HG03378 (cell line): ENCODE measurements around the gene SKI.
"Not testable (repeated sequence)": the region's sequence is repeated elsewhere in the genome, so short reads cannot be mapped to it uniquely, and the experiment has no call there.

ENCODE experiments used
- ATAC-seq: cut with Tn5 transposase; IDR thresholded peaks from one replicate; pipeline ENCODE4 v1.9.1; 2021; ENCODE audit warnings: mild to moderate bottlenecking, moderate library complexity; ENCODE audit not compliant: unreplicated experiment

SKI gene

DNA sequence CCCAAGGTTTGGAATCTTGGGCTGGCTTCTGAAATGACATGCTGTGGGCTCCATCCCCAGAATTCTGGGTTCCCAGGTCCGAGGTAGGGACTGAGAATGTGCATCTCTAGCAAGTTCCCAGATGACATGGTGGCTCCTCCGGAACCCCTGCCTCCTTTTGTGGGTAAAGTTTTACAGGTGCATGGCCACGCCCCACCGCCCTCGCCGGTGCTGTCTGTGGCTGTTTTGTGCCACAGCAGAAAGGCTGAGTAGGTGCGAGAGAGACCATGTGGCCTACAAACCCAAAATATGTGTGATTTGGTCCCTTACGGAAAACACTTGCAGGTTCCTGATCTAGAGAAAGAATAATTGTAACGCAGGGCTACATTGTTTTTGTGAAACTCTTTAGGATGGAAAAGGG lies 30.9 kb downstream of the SKI start:
- ATAC-seq: no peak

DNA sequence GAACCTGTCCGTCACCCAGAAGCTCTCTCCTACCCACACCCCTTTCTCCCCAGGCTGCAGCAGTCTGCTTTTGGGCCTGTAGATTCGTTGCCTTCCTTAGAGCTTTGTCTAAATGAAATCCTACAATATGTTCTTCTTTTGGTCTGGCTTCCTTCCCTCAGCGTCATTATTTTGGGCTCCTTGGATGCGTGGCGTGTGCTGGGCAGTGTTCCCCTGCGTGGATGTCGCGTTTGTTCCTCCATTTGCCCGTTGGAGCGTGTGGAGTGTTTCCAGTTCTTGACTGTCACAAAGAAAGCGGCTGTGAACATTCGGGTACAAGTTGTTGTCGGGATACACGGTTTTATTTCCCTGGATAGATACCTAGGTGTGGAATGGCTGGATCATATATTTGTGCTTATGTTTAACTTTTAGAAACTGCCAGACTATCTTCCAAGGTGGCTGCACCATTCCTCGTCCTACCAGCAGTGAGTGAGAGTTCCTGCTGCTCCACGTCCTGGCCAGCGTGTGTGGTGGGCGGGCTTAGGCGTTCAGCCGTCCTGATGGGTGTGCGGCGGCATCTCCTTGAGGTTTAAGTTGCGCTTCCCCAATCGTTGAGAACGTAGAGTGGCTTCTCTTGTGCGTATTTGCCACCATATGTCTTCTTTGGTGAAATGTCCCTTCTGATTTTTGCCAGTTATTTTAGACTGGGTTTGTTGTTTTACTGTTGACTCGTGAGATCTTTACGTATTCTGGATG lies 31.7 kb downstream of the SKI start:
- no peak for ATAC-seq

DNA sequence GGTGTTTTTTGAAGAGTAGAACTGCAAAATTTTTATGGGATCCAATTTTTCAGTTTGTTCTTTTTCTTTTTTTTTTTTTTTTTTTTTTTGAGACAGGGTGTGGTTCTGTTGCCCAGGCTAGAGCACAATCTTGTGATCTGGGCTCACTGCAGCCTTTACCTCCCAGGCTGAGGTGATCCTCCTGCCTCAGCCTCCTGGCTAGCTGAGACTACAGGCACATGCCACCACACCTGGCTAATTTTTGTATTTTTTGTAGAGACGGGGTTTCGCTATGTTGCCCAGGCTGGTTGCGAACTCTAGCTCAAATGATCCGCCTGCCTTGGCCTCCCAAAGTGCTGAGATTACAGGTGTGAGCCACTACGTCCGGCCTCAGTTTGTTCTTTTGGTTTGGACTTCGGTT lies 32.4 kb downstream of the SKI start:
- not testable (repeated sequence) for ATAC-seq

DNA sequence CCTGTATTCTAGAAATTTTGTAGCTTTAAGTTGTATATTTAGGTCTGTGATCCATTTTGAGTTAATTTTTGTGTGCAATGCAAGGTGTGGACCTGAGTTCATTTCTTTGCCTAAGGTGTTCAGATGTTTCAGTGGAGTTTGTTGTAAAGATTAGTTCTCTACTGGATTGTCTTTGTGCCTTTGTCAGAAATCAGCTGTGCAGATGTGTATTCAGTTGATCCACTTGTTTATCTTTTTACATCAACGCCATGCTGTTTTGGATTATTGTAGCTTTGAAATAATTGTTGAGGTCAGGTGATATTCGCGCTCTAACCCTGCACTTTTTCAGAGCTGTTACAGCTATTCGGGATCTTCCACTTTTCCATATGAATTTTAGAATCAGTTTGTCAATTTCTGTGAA lies 32.8 kb downstream of the SKI start:
- no peak for ATAC-seq

DNA sequence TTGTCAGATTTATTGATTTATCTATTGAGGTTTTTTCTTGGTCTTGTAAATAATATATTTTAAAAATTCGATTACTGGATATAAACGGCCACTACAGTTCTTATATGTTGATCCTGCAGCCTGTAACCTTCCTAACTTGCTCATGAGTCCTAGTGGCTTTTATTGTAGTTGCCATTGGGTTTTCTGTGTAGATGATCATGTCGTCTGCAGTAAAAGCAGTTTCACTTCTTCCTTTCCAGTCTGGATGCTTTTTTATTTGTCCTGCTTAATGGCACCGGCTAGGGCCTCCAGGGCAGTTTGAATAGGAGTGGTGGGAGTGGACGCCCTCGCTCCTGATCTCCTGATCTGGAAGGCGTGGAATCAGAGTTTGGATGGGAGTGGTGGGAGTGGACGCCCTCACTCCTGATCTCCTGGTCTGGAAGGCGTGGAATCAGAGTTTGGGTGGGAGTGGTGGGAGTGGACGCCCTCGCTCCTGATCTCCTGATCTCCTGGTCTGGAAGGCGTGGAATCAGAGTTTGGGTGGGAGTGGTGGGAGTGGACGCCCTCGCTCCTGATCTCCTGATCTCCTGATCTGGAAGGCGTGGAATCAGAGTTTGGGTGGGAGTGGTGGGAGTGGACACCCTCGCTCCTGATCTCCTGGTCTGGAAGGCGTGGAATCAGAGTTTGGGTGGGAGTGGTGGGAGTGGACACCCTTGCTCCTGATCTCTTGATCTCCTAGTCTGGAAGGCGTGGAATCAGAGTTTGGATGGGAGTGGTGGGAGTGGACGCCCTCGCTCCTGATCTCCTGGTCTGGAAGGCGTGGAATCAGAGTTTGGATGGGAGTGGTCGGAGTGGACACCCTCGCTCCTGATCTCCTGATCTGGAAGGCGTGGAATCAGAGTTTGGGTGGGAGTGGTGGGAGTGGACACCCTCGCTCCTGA lies 33.6 kb downstream of the SKI start:
- ATAC-seq: not testable (repeated sequence)

DNA sequence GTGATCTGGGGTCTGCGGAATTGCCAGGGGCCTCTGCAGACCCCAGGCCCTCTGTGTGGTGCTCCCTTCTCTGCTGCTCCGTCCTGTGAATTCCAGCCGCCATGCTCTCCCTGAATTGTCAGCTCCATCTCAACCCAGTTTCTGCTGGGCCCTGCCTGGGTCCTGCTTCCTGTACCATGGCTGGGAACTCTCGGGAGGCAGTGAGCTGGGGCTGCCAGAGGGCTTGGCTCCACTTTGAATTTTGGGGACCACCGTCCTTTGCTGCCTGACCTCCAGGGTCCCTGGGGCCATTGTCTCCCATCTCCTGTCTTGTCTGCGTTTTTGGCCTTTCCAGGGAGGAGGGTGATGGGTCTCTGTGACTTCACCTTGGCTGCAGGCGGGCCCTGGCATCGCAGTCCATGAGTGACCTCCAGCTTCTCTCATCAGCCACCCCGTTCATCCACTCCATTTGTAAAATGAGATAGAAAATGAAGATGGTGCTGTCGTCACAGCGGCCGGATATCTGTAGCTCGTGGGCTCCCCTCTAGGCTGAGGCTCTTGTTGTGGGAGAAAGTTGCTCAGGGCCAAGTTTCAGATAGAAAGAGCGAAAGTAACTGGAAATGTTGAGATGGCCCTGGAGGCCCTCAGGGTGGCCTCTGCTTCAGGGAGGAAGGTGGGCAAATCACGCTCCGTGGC lies 38.3 kb downstream of the SKI start:
- no peak for ATAC-seq

DNA sequence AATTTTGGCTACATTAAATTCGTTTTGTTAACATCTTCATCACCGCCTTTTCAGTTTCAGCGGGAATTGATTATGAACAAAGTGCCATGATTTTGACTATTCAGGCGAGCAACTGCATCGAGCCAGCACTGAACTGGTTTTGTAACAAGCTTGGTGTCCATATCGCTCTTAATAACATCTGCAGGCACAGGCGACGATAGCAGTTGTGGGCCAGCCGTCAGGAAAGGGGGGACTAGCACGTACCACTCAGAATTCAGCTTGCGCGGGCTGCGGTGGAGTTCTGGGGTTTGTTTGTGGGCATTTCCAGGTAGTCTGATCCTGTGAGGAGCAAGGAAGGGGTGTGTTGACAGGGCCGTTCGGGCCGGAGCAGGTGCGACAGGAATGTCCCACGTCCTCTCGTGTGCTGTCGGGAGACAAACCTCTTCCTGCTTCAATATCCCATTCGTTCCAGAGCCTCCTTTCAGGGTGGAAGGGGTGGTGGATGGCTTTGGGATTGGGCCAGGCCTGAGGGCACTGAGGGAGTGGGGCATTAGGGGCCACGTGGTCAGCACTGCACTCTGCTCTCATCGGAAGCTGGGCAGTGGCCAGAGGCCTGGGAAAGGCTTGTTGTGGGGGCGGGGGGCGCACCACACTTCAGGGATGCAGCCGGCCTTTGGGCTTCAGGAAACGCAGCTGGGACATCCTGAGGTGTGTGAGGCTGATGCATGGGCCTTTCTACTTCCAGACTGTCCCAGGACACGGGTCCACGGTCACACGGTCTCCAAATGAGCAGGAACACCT lies 39.1 kb downstream of the SKI start:
- ATAC-seq: no peak

DNA sequence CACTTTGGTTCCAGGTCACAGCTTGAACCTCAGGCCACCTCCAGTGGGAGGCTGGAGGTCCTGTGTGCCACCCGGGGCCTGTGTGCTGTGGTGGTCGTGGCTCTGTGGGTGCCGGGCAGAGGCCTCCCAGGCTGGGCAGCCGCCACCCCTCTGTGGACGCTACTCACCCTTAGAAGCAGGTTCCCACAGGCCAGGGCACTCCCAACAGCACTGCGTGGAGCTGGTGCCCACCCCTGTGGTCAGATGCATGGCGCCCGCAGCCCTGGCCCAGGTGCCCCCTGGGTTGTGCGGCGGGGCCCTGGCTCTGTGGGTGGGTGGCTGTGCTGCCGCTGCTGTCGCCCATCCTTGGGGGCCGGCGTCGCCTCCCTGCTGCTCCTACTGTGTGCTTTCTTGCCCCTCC lies 39.7 kb downstream of the SKI start:
- no peak for ATAC-seq

DNA sequence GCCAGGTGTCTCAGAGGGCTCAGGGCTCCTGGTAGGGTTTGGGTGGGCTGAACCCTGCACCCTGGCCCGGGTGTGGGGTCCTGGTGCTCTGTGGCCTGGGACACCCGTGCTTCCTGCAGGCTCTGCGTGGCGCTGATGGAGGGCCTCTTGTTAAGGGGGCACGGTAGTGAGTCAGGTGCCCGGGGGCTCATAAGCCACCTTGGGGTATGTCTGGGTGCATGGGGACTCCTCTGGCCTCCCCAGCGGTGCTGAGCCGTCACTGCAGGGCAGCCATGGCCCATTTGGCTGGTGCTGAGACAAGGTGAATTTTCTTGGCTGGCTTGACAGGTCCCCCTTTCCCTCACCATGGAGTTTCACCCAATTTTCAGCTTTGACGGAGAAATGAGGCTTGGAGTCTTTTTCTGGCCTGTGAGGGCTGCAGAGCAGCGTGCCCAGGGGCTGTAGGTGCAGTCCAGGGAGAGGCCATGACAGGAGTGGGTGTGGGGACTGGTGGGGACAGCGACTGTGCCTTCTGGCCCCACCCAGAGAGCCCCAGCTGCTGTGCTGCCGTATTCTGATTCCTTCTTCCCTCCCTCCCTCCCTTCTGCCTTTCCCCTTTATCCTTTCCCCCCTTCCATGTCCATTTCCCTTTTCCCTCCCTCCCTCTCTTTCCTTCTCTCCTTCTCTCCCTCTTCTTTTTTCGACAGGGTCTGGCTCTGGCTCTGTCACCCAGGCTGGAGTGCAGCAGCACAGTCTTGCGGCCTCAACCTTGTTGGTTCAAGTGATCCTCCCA lies 40.4 kb downstream of the SKI start:
- no peak for ATAC-seq

DNA sequence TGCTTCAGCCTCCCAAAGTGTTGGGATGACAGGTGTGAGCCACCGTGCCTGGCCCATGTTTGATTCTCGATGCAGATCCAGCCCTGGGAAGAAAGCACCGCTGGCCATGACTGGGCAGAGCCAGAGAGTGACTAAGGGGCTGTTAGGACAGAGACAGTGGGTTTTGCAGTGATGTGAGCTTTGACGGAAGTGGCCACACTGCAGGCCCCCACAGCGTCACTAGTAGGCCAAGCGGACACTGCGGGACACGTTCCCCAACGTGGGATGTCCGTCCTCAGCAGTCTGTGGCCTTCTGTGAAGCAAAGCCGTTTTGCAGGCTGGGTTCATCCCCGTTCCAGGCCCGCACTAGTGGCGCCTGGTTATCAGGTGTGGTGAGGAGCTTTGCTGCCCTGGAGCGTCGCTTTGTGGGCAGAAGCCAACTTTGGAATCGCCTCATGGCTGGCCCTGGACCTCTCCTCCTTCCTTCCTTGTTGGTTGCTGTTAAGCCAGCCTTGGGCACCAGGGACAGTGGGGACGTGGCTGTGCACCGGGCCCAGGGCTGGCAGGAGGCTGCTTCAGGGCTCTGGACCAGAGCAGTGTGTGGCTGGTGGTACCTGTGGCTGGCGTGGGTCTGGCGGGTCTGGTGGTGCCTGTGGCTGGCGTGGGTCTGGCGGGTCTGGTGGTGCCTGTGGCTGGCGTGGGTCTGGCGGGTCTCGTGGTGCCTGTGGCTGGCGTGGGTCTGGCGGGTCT lies 41.2 kb downstream of the SKI start:
- no peak for ATAC-seq

DNA sequence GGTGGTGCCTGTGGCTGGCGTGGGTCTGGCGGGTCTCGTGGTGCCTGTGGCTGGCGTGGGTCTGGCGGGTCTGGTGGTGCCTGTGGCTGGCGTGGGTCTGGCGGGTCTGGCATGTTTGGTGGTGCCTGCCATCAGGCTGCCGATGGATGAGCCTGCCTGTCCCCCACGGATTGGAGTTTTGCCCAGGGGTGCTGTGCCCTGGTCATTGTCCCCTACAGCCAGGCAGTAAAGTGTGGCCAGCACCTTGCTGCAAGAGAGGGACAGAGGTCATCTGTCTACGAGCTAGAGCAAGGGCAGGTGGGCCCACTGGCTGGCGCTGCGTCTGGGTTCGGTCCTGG lies 41.8 kb downstream of the SKI start:
- ATAC-seq: no peak

DNA sequence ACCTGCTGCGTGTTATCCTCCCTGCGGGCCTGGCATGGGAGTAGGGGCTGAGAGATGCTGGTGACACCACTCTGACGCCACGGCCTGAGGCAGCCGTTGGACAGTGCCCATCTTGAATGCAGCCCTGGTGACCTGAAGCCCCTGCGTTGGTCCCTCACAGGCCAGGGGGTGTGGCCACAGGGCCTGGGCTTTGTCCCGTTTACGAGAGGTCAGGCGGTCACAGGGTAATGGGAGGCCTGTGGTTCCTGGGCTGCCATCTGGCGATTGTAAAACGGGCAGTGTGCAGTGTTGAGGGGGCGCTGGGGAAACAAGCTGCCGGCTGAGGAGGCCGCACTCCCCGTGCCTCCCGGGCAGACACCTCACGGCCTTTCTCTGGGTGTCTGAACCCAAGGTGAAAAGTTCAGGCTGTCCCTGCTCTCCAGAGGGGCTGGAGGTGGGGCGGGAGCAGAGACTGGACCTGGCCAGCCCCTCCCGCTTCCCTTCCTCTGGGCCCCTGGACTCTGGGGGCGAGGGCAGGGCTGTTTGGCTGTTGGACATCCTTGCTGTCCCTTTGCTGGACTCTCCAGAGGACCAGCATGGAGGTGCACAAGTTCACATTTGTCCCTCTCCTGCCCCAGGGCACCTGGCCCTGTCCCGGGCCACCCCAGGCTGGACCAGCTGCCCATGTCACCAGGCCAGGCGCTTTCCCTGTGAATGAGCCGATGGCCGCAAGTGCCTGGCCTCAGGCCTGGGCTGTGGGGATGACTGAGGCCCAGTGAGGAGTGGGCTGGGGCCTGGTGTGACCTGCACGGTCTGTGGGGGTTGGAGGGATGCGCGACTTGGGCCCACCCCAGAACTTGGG lies 42.4 kb downstream of the SKI start:
- no peak for ATAC-seq

DNA sequence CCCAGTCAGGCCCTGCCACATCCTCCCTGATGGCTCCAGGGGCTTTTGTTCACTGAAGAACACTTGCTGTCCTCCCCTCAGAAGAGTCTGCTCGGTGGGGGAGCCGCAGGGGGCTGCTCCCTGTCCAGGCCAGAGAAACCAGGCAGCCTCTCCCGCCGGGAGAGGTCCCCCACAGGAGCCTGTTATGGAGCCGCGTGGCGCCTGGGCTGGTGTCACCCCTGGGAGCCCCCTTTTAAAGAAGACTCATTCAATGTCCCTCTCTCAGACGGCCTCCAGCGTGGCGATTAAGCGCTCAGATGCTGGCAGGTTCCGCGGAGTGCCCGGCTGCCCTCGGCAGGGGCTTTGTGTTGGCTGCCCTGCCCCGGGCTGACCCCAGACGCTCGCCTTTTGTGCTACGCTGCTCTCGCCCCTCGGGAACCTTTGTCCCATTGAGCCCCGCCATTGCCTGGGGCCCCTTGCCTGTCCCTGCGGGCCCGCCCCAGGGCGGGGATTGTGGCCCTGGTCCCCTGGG lies 43.1 kb downstream of the SKI start:
- ATAC-seq: no peak

DNA sequence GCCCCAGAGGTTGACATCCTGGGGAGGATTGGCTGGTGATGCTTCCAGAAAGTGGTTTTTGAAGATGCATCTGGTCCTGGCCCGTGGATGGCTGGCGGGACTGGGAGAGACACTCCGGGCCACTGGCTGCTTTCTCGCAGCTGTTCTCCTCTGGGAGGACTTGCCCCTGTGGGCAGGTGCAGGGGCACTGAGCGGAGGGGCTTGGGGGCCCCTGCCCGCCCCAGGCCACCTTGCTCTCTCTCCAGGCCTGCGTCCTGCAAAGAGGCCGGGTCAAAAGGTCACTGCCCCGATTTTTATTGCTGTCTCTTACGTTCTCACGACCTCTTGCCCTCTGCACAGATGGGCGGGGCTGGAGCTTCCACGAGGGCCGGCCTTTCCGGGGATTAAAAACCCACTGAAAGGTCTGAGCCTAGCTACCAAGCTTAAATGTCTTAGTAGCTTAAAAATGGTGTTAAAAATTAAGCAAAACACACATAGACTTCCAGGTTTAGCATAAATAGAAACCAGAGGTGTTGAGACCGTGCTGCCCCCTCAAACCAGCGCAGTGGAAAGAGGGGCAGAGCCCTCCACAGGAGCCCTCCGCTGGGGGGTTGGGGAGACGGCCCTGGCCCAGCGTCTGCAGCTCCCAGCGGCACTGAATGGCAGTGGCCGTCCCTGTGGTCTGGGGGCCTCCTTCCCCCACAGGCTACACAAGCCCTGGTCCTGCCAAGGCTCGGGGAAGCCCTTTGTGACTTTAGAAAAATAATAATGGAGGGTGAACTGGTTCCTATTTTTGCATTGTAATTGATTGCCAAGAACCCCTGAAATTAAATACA lies 43.9 kb downstream of the SKI start:
- ATAC-seq: no peak

DNA sequence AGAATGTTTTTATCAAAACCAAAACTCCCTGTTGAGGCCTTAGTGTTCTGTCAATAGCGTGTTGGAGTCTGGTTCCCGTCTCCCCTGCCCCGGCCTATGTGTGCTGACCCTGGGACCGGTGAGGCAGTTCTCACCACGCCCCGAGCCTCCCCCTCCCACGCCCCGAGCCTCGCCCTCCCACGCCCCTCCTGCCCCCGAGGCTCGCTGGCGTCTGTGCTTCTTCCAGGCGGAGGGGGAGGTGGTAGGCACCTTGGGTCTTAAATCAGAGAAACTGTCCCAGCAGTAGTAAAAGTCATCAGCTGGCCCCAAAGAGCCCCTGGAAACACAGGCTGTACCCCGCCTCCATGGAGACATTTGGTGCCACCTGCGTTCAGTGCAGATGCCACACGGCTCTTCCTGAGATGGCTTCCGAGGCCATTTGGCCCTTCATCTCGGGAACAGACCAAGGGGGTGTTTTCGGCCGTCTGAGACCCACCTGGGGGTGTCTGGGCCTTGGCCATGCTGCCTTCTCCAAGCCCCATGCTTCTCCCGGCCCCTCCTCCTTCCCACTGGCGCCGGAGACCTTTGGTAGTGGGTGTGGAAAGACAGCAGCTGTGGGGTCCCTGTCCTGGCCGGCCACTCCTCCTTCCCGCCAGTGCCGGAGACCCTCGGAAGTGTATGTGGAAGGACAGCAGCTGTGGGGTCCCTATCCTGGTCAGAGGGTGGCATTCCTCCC lies 44.7 kb downstream of the SKI start:
- ATAC-seq: no peak

DNA sequence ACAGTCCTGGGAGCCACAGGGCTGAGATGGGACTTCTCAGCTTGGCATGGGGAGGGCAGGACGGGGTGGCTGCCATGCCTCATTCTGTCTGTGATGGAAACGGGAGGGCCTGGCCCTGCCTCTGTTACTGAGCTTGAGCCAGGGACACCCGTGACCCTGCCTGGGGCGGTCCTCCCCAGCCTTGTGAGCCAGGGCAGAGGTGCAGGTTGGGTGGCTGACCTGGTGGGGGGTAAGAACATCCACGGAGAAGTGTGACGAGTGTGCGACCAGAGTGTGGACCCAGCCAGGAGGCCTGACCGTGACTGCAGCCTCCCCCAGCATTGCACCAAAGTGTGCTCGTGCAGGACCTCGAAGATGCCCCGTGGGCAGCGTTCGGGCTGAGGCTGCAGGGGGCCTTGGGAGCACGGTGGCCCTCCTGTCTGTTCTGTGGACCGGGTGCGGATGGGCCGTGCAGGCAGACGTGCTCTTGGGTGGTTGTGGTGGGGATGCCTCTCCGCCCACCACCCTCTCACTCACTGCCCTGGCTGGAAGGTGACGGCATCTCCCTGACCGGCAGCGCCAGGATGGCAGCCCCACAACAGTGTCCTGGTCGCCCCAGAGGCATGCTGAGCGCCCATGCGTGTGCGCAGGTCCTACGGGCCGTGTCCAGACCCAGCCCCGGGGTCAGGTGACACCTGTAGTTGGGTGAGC lies 45.4 kb downstream of the SKI start:
- no peak for ATAC-seq
